GM19463 (cell line): ENCODE data around the gene BZW1.
A peak's percentile ranks its signal among the peaks of the same experiment; 100 is the strongest.

Experiments used
- ATAC-seq: cut with Tn5 transposase; IDR thresholded peaks from one replicate; pipeline ENCODE4 v1.9.1; 2021; ENCODE audit warnings: mild to moderate bottlenecking, moderate library complexity; ENCODE audit not compliant: unreplicated experiment

The BZW1 gene

DNA sequence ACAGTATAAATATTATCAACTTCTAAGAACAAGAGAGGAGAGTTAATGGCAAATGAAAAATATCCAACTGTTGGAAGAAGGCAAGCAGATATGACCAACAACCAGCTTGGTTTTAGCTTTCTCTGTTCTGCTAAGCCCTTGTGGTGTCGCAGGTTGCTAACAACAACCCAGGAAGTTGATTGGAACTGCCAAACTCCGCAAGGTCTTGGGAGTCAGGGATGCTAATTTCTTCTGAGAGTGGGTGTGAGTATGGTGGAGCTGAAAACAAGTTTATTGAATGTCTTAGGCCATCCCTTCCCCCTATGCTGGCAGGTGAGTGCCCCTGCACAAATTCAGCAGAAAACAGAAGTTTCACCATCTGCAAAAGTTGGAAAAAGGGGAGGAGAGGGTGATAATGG, 17.5 kb downstream of the BZW1 start:
- no peak for ATAC-seq

DNA sequence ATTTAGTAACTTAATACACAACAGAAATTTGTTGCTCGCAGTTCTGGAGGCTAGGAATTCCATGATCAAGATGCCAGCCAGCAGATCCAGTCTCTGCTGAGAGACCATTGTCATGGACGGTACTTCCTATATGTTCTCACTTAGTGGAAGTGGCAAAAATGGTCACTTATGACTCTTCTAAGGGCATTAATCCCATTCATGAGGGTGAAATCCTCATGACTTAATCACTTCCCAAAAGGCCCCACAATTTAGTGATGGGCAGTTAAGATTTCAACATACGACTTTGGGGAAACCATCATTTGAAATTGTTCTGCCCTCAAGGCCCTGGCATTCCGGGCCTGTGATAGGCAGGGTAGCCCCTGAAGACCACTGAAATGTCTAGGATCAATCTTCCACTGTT, 23.0 kb downstream of the BZW1 start:
- ATAC-seq, result no peak

DNA sequence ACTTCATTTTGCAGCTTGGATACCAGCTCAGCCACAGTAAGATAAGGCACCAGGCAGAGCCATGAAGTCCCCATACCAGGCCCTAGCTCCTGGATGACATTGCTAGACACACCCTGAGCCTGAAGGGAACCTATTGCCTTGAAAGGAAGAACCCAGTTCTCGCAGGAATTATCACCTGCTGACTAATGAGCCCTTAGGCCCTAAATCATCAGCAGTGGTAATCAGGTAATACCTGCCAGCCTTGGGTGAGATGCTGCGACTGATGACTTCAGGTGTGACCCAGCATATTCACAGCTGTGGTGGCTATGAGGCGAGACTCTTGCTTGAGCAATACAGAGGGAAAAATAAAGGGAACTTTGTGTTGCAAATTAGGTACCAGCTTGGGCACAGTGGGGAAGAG, 27.8 kb downstream of the BZW1 start:
- no peak for ATAC-seq

DNA sequence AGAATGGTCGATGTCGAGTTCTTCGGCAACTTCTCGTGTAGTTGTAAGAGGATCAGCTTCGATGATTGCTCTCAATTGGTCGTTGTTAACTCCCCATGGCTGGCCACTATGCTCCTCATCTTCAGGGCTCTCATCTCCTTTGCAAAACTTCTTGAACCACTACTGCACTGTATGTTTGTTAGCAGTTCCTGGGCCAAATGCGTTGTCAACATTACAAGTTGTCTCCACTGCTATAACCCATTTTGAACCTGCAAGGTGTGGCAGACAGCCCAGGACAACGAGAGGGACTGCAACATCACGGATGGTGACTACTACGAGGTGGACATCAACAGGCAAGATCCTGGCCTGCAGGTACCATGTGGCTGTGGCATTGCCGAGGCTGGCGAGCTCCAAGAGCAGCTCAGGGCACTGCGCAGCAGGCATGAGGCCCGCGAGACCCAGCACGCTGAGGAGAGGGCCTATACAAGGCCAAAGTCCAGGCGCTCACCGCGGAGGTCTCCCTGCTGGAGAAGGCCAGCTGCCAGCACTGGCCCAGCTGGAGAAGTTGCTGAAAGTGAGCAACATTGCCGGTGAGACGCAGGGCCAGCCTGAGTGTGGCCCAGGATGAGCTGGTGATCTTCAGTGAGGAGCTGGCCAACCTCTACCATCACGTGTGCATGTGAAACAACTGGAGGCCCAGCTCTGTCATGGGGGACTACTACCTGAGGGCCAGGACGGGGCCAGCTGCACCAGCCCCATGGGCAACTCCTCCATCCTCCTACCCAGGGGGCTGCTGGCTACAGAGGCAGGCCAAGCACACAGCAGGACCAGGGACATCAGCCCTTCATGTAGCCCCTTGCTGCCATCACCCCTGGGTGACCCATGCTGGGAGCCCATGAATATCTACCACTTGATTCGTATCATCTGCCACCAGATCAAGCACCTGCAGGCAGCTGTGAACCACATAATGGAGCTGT, 32.6 kb downstream of the BZW1 start:
- ATAC-seq, result no peak

DNA sequence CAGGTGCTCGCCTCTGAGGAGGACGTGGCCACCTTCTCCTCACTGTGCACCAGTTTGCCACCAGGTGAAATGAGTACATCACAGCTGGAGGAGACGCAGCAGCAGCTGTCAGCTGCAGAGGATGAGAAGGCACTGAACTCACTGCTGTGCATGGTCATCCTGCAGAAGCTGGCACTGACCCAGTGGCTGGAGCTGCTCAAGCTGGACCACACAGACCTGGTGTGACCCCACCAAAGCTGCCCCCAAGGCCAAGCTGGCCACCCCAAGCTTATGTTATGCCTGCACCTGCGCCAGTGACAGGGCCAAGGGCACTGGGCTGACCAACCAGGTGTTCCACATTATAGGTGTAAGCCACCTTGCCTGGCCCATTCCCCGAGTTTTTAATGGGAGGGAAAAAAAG, 33.5 kb downstream of the BZW1 start:
- no peak for ATAC-seq

DNA sequence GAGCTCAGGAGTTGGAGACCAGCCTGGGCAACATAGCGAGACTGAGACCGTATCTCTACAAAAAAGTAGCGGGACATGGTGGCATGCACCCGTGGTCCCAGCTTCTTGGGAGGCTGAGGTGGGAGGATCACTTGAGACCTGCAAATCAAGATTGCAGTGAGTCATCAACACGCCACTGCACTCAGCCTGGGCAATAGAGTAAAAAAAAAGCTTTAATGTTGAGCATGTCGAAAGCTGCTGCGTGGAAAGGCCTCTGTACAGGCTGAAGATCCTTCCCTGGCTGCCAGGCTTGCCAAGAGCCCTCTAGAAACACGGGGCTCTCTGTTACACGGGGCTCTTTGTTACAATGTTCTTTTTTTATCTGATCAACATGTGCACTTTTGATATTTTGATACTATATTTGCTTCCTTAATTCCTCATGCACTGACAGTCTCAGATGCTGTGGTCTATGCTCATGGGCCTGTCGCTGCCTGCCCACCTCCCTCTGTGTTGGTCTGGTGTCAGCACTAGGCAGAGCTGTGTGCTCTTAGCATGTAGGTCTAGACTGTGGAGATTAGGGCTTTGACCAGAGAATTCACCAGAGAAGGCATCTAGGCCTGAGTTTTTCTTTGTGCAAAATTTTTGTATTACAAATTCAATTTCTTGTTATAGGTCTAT, 34.1 kb downstream of the BZW1 start:
- ATAC-seq, result no peak

DNA sequence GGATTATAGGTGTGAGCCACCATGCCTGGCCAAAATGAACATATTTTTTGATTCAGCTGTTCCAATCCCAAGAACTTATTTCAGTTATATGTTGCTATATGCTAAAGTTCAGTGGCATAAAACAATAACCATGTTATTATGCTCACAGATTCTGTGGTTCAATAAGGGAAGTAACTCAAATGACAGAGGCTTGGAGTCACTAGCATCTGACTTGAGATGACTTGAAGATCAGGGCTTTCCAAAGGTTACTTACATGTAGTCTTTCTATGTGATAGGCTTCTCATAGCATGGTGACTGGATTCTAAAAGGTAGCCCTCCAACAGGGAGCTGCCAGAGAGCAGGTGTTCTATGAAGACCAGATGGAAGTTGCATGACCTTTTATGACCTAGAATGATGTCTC, 35.6 kb downstream of the BZW1 start:
- no peak for ATAC-seq

DNA sequence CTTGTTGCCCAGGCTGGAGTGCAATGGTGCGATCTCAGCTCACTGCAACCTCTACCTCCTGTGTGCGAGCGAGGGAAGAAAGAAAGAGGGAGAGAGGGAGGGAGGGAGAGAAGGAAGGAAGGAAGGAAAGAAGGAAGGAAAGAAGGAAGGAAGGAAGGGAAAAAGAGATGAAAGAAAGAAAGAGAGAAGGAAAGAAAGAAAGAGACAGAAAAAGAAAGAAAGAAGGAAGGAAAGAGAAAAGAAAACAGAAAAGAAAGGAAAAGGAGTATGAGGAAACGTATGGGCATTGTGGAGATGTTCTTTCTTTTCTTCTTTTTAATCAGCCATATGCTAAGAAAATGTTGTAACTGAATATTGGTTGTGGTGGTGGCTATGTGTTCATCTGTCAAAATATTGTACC, 36.2 kb downstream of the BZW1 start:
- no peak for ATAC-seq

DNA sequence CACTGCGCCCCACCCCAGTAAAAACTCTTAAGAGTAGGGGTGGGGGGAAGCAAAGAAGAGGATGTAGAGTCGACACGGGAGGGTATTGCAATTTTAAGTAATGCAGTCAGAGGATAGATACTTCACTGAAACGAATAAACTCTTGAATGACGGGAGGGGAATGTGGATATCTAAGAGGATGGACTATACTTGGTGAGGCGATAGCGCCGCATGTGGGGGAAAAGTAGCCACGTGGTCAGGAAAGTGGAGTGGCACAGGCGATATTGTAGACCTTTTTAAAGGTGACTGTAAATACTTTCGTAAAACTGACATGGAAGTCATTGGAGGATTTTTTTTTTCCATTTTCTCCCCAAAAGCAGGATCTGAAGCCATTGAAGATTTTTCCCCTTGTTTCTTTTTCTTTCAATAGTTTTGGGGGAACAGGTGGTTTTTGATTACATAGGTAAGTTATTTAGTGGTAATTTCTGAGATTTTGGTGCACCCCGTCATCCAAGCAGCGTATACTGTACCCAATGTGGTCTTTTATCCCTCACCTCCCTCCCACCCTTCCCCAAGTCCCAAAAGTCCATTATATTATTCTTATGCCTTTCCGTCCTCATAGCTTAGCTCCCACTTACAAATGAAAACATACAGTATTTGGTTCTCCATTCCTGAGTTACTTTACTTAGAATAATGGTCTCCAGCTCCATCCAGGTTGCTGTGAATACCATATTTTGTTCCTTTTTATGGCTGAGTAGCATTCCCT, 39.0 kb downstream of the BZW1 start:
- no peak for ATAC-seq

DNA sequence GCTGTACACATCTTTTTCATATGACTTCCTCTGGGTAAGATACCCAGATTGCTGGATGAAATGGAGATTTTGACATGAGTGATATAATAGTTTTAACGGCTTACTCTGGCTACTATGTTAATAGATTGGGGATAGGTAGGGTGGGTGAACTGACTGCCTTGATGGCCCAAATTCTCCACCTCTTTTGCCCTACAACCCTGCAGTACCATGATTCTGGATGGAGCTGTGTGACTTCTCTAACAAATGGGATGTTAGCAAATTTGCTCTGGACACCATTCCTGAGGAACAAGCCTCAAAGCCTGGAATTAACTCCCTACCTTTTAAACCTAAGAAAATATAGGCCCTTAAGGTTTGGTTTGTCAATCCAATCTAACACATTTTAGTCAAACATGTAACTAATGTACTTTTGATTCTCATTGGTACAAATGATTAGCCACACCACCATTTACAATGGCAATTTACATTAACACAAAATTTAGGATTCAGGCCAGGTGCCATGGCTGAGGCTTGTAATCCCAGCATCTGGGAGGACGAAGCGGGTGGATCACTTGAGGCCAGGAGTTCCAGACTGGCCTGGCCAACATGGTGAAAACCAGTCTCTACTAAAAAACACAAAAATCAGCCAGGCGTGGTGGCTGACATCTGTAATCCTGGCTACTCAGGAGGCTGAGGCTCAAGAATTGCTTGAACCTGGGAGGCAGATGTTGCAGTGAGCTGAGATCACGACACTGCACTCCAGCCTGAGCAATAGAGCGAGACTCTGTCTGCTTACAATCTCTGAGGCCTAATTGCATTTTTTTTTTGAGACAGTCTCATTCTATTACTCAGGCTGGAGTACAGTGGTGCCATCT, 39.9 kb downstream of the BZW1 start:
- ATAC-seq, result no peak

DNA sequence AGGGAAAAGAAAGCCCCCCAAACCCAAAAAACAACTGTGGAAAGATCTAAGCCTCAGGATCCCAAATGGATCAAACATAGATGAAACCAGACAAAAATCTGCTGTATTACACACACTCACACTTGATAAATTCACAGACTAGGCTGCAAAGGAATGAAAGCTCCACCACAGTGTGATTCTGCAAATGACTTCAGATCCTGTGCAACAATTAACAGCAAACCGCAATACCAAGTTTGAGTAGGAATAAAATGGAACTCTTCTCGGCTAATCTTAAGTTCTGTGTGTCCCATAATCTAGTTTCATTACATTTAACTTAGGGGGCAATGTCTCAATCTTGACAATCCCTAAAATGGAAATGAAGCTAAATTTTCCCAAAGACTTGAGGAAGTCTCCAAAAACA, 40.9 kb downstream of the BZW1 start:
- no peak for ATAC-seq

DNA sequence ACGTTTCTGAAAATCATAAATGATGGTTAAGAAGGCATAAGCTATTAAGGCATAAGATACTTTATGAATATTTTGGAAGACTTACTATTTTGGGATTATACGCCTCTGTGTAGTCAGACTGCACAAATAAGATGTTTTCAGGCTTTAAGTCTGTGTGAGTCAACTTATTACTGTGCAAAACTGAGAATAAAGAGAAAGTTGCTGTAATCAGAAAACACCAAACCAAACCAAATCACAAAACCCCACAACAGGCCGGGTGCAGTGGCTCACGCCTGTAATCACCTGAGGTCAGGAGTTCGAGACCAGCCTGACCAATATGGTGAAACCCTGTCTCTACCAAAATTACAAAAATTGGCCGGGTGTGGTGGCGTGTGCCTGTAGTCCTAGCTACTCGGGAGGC, 45.1 kb downstream of the BZW1 start:
- no peak for ATAC-seq

DNA sequence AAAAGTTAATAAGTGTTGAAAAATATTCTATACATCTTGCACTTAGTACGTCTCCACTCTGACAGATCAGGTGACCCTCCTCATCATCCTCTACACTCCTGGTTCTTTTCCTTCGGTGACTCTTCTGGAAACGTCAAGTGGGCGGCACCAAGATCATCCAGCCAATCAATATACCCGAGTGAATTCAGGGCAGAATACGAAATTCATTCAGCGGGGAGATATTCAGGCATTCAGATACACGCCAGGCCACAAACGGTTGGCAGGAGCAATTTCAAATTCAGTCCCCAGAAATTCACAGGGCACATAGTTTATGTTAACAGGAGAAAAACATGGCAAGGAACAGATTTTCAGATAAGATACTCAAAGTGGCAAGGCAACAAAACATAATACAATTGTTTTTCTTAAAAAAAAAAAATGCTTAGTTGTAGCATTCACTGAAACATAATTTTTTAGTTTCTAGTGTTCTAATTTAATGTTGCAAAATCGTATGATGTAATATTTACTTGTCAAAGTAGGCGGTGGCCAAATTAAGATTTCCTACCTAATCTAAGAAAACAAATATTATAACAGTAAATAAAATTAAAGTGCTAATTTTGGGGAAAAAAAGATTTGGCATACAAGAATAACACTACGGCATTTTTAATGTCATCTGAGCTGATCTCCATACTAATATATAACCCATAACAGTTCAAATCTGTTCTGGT, 48.5 kb downstream of the BZW1 start:
- no peak for ATAC-seq

DNA sequence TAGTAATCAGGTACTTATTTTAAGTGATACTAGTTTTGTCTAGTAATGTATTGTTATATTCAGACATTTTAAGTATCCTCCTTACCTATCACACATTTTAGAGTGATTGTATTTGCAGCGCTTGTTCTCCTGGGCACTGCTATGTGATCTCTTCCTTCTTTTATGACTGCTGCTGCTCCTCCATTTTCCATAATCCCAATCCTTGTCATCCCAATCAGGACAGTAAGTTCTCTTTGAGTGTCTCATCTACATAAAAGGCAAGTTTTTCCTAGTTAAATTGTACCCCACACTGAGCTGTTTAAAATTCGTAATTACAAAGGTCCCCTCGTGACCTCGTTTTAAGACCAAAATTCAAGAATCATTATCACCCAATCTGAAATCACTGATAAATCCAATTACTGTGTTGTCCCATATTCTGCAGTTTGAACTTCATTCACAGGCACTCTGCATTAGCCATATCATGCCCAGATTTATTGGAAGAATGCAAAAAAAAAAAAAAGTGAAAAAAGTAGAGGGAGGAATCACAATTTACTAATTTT, 50.0 kb downstream of the BZW1 start:
- ATAC-seq, result no peak

DNA sequence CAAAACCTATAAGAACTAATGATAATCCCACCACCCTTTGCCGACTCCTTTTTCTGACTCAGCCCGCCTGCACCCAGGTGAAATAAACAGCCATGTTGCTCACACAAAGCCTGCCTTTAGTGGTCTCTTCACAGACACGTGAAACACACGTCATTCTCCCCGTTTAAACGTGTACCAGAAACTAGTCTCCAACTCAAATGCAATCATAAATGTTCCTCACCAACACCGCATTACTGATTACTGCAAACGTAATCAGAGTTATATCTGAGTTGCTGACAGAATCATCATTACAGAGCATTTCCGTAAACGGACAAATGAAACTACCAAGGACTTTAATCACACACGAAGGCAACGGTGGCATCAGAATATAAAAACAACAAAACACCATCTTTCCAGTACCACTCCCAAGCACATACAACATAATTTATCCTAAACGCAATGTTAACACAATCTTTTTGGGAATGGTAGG, 50.9 kb downstream of the BZW1 start:
- no peak for ATAC-seq

DNA sequence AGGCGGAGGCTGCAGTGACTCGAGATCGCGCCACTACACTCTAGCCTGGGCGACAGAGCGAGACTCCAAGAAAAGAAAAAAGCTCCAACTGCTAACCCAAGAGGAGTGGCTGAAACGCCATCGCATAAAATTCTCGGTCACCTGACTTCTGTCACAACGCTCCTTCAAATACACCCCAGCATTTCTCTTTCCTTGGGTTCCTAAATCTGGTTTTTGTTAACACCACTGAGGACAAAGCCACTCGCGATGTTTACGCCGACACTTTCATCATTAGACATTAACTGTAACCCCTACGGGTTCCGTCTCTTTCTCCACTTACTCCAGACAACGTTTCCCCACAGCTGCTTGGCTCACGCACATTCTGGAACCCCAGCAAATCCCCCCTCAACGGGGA, 52.1 kb downstream of the BZW1 start:
- peak; percentile 5 for ATAC-seq

DNA sequence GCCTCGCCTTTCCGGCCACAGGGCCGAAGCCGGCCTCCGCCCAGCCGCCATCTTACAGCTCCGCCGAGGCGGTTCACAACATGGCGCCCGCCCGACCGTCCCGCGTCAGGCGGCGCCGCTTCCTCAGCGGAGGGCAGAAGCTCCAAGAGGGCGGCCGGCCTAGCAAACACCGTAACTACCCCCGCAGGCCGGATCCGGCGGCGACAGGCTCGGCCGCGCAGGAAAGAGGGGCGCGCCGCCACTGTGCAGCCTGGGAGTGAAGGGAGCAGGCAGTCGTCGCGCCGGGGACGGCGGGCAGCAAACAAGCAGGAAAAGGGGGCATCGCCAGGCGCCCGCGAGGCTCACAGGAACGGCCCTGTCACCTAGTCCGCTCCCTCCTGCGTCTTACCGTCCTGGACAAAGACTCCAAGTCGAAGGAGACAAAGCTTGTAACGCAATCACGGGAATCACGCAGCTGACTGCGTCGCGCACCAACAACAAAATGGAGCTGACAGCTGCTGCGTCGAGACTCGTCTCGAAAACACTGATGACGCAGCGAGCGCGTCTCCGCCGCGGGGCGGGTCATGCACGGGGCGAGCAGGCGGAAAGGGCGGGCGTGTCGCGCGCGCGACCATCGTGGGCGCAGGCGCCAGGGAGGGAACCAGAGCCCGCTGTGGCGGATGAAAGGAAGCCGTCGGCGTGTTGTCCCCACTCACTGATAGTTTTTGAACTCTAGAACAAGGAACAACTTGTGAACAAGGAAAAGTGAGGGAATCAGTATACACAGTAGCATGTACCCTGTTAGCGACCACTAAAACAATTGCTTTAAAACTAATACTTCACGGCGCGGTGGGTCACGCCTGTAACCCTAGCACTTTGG, 52.7 kb downstream of the BZW1 start, which contains the start of gene CLK1:
TSS of gene CLK1 (minus strand) at position 483 of the 859 bp plus-strand sequence. CDS start 2,796 bp downstream, outside the sequence.
- ATAC-seq, result peak; percentile 85

DNA sequence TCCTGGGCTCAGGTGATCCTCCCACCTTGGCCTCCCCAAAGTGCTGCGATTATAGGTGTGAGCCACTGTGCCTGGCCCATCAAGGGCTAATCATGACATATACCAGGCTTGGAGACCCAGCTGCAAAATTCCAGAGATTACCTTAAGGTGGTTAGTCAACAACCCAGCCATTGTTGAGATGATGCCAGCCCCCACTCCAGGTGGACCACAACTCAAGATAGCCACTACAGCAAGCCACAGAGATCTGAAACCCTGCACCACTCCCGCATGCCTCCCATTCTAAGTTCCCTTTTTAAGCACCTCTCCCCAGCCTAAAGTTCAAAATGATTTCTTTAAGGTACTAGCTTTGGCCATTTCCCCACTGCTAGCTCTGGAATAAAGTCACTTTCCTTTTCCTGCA, 57.3 kb downstream of the BZW1 start:
- no peak for ATAC-seq

DNA sequence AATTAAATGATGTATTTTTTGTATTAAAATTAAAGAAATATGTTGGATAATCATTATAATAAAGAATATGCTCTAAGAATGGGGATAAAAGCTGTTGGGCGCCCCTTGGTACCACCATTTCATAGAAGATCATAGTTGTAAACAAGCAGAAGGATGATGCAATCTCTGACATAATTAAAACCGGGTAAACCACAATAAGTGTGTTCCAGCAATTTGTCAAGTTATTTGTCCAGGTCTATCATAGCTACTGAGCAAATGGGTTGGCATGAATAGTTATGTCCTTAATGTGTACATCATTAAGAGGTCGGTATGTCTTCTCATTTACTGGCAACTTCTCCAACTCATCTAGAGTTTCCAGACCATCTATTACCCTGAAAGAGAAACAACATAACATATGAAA, 59.4 kb downstream of the BZW1 start:
- no peak for ATAC-seq
